MM.1S (cell line): ENCODE results near the gene CREB3L2.

ENCODE experiments used
- CTCF ChIP-seq: fragments of 300-600 bp; sonication (generic); IDR thresholded peaks from 2 replicates; pipeline ENCODE4 v1.5.1; 2016; ENCODE audit warnings: antibody characterized with exemption, low read length, mixed read lengths
- EZH2phosphoT487 ChIP-seq: fragments of 300-600 bp; sonication (generic); IDR thresholded peaks from 2 replicates; pipeline ENCODE4 v1.6.1; 2018; ENCODE audit warnings: antibody characterized with exemption, low read length

- TF ChIP-seq CTCF (no peak), EZH2phosphoT487 (no peak)
Measured at GRCh38 chr7:137989094-137989493, 12.8 kb downstream of the CREB3L2 start.
